Nephron progenitor cell (in vitro differentiated cells): ENCODE data around the gene RNF223.
"Not testable (repeated sequence)": the region's sequence is repeated elsewhere in the genome, so short reads cannot be mapped to it uniquely, and the experiment has no call there.

ENCODE experiments used
- DNase-seq: peaks from one replicate; pipeline ENCODE4 v3.0.0; 2021
- H3K27ac Mint-ChIP-seq: 2 replicates; pipeline ENCODE4 v1.8.0; 2021; ENCODE audit warnings: mild to moderate bottlenecking, moderate library complexity, mixed read lengths
- H3K27me3 Mint-ChIP-seq: 2 replicates; pipeline ENCODE4 v1.8.0; 2021; ENCODE audit warnings: mild to moderate bottlenecking, low read depth, mixed read lengths; ENCODE audit not compliant: poor library complexity
- H3K36me3 Mint-ChIP-seq: 2 replicates; pipeline ENCODE4 v1.8.0; 2021; ENCODE audit warnings: low read depth, mixed read lengths
- H3K4me1 Mint-ChIP-seq: 2 replicates; pipeline ENCODE4 v1.8.0; 2021; ENCODE audit warnings: mixed read lengths
- H3K4me3 Mint-ChIP-seq: 2 replicates; pipeline ENCODE4 v1.8.0; 2021; ENCODE audit warnings: mild to moderate bottlenecking, moderate library complexity, mixed read lengths
- H3K9me3 Mint-ChIP-seq: 2 replicates; pipeline ENCODE4 v1.8.0; 2021; ENCODE audit warnings: mild to moderate bottlenecking, moderate library complexity, mixed read lengths
- CTCF ChIP-seq: fragments of 200-600 bp; sonication (generic); IDR thresholded peaks from 2 replicates; pipeline ENCODE4 v1.5.0; 2021; ENCODE audit warnings: antibody characterized with exemption

RNF223 gene

GRCh38 chr1:1058088-1058905 is 15.8 kb downstream of the RNF223 start:
- no peak for DNase-seq
- no peak for TF ChIP-seq CTCF
- Mint-ChIP-seq H3K9me3 (no peaks in the 10 kb centered on the region), H3K4me3 (peak overlapping the region; percentile 79), H3K36me3 (peaks cover 3% of the 10 kb centered on the region), H3K4me1 (peaks cover 23% of the 10 kb centered on the region), H3K27ac (no peak overlapping the region), H3K27me3 (peaks cover 59% of the 10 kb centered on the region)

GRCh38 chr1:1057769-1058087 is 16.4 kb downstream of the RNF223 start:
- H3K36me3 Mint-ChIP-seq, result not testable (repeated sequence)
- H3K4me1 Mint-ChIP-seq, result peaks cover 25% of the 10 kb centered on the region

GRCh38 chr1:1055841-1056736 is 18.0 kb downstream of the RNF223 start:
- no peak overlapping the region for H3K4me3 Mint-ChIP-seq
- peaks cover 41% of the 10 kb centered on the region for H3K27me3 Mint-ChIP-seq
- H3K36me3 Mint-ChIP-seq, result peaks cover 17% of the 10 kb centered on the region
- TF ChIP-seq CTCF, result no peak
- H3K9me3 Mint-ChIP-seq, result no peaks in the 10 kb centered on the region
- peaks cover 29% of the 10 kb centered on the region for H3K4me1 Mint-ChIP-seq
- no peak overlapping the region for H3K27ac Mint-ChIP-seq
- no peak for DNase-seq

More at GRCh38 chr1:1057769-1058087, 16.4 kb downstream of the RNF223 start:
- Mint-ChIP-seq H3K4me3 (peak overlapping the region; percentile 79), H3K27me3 (peaks cover 54% of the 10 kb centered on the region)
- not testable (repeated sequence) for H3K9me3 Mint-ChIP-seq, DNase-seq, H3K27ac Mint-ChIP-seq

DNA sequence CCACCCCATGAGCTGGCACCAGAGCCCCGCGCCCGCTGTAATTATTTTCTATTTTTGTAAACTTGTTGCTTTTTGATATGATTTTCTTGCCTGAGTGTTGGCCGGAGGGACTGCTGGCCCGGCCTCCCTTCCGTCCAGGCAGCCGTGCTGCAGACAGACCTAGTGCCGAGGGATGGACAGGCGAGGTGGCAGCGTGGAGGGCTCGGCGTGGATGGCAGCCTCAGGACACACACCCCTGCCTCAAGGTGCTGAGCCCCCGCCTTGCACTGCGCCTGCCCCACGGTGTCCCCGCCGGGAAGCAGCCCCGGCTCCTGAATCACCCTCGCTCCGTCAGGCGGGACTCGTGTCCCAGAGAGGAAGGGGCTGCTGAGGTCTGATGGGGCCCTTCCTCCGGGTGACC is 19.1 kb downstream of the RNF223 start:
- H3K4me1 Mint-ChIP-seq, result peaks cover 29% of the 10 kb centered on the region
- no peak overlapping the region for H3K27ac Mint-ChIP-seq
- H3K36me3 Mint-ChIP-seq, result peaks cover 17% of the 10 kb centered on the region
- H3K4me3 Mint-ChIP-seq, result no peak overlapping the region
- no peak for DNase-seq
- TF ChIP-seq CTCF, result no peak
- peaks cover 30% of the 10 kb centered on the region for H3K27me3 Mint-ChIP-seq
- H3K9me3 Mint-ChIP-seq, result no peaks in the 10 kb centered on the region

DNA sequence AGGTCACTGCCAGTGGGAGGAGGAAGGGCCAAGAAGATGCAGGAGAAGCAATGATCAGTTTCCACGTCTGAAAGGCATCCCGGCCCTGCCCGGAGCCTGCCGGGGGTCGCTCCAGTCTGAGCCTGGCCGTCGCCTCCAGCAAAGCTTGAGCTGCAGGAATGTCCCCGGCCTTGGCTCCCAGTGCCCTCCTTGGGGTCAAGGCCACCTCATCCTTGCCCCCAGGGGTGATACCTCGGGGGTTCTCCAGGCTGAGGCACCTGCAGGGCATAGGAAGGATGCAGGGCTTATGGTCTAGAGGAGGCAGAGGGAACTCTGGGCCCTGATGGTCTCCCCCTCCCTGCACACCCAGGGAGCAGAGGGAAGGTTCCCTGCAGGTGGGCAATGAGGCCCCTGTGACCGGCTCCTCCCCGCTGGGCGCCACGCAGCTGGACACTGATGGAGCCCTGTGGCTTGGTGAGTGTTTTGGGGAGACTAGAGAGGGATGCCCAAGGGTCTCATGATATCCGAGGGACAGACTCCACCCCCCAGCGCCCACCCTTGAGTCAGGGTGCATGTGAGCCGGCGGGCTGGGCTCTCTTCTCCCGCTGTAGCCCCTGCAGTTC is 19.9 kb downstream of the RNF223 start:
- no peaks in the 10 kb centered on the region for H3K9me3 Mint-ChIP-seq
- DNase-seq, result no peak
- no peak for TF ChIP-seq CTCF
- peaks cover 26% of the 10 kb centered on the region for H3K27me3 Mint-ChIP-seq
- H3K27ac Mint-ChIP-seq, result no peak overlapping the region
- H3K4me1 Mint-ChIP-seq, result peaks cover 29% of the 10 kb centered on the region
- H3K4me3 Mint-ChIP-seq, result no peak overlapping the region
- H3K36me3 Mint-ChIP-seq, result peaks cover 17% of the 10 kb centered on the region

- Mint-ChIP-seq H3K4me3 (no peak overlapping the region), H3K36me3 (peaks cover 17% of the 10 kb centered on the region), H3K27me3 (peaks cover 22% of the 10 kb centered on the region), H3K4me1 (peaks cover 27% of the 10 kb centered on the region), H3K27ac (no peak overlapping the region), H3K9me3 (no peaks in the 10 kb centered on the region)
- DNase-seq, result no peak
- no peak for TF ChIP-seq CTCF
Measured at GRCh38 chr1:1053682-1054081, 20.4 kb downstream of the RNF223 start.
